MM.1S (cell line): Measurements from ENCODE around the gene ZNF791.

ENCODE experiments used
- DNase-seq: peaks from one replicate; pipeline ENCODE4 v3.0.0-alpha.2; 2015
- H2AFZ ChIP-seq: fragments of 300-600 bp; sonication (generic); 2 replicates; pipeline ENCODE4 v1.6.0; 2016; ENCODE audit warnings: antibody characterized with exemption, low read length
- H3F3A ChIP-seq: fragments of 300-600 bp; sonication (generic); 2 replicates; pipeline ENCODE4 v1.6.1; 2016; ENCODE audit warnings: mild to moderate bottlenecking, antibody characterized with exemption, low read length, moderate library complexity, mixed read lengths; ENCODE audit not compliant: insufficient read depth
- H3K27ac ChIP-seq: fragments of 300-600 bp; sonication (generic); 2 replicates; pipeline ENCODE4 v1.5.1; 2016; ENCODE audit warnings: mild to moderate bottlenecking, low read length
- H3K27me3 ChIP-seq: fragments of 300-600 bp; sonication (generic); replicated peaks from 2 replicates; pipeline ENCODE4 v1.6.0; 2016; ENCODE audit warnings: low read length; ENCODE audit not compliant: insufficient read depth
- H3K36me3 ChIP-seq: fragments of 300-600 bp; sonication (generic); replicated peaks from 2 replicates; pipeline ENCODE4 v1.6.1; 2016; ENCODE audit warnings: mild to moderate bottlenecking, low read length, mixed read lengths; ENCODE audit not compliant: insufficient read depth
- H3K4me1 ChIP-seq: fragments of 300-600 bp; sonication (generic); 2 replicates; pipeline ENCODE4 v1.6.1; 2016; ENCODE audit warnings: low read length, mixed read lengths
- H3K4me2 ChIP-seq: fragments of 300-600 bp; sonication (generic); 2 replicates; pipeline ENCODE4 v1.6.0; 2016; ENCODE audit warnings: low read depth, low read length
- H3K4me3 ChIP-seq: fragments of 300-600 bp; sonication (generic); 2 replicates; pipeline ENCODE4 v1.5.1; 2016; ENCODE audit warnings: low read length, mixed read lengths
- H3K79me2 ChIP-seq: fragments of 300-600 bp; sonication (generic); 2 replicates; pipeline ENCODE4 v1.6.1; 2016; ENCODE audit warnings: mixed run types, low read length, mixed read lengths
- H3K9ac ChIP-seq: fragments of 300-600 bp; sonication (generic); 2 replicates; pipeline ENCODE4 v1.6.1; 2016; ENCODE audit warnings: low read length, mixed read lengths
- H3K9me2 ChIP-seq: fragments of 300-600 bp; sonication (generic); replicated peaks from 2 replicates; pipeline ENCODE4 v1.6.1; 2016; ENCODE audit warnings: mild to moderate bottlenecking, low read length, mixed read lengths; ENCODE audit not compliant: insufficient read depth
- H3K9me3 ChIP-seq: fragments of 300-600 bp; sonication (generic); replicated peaks from 2 replicates; pipeline ENCODE4 v1.6.1; 2016; ENCODE audit warnings: mild to moderate bottlenecking, low read length, mixed read lengths; ENCODE audit not compliant: insufficient read depth
- H4K20me1 ChIP-seq: fragments of 300-600 bp; sonication (generic); 2 replicates; pipeline ENCODE4 v1.6.1; 2016; ENCODE audit warnings: mild to moderate bottlenecking, low read length, moderate library complexity, mixed read lengths; ENCODE audit not compliant: insufficient read depth
- EZH2 ChIP-seq: fragments of 300-600 bp; sonication (generic); optimal IDR thresholded peaks from 2 replicates; pipeline ENCODE3; 2017; ENCODE audit warnings: low read depth, mild to moderate bottlenecking, antibody characterized with exemption, low read length, mixed read lengths
- EZH2phosphoT487 ChIP-seq: fragments of 300-600 bp; sonication (generic); IDR thresholded peaks from 2 replicates; pipeline ENCODE4 v1.6.1; 2018; ENCODE audit warnings: antibody characterized with exemption, low read length
- TF ChIP-seq, protein P1 (sequence below): fragments of 300-600 bp; sonication (generic); IDR thresholded peaks from 2 replicates; pipeline ENCODE4 v1.5.1; 2016; ENCODE audit warnings: antibody characterized with exemption, low read length, mixed read lengths

Gene ZNF791

DNA sequence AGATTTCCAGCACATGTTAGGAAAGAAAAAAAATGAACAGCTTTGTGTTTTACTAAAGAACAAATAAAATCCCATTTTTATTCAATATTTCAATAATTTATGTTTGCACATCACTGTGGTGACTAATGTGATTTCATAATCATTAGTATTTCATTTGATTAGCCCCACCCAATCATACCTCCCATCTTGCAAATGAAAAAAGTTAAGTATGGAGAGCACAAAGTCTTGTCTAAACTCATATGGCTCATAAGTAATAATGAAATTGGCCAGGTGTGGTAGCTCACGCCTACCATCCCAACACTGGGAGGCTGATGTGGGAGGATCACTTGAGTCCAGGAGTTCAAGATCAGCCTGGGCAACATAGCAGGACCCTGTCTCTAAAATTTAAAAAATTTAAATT is 3.9 kb upstream of the ZNF791 start:
- Histone ChIP-seq H3K9ac (no peak overlapping the region), H3K4me2 (no peak overlapping the region), H3K9me3 (no peaks in the 10 kb centered on the region), H3K79me2 (peaks cover 61% of the 10 kb centered on the region), H4K20me1 (no peaks in the 10 kb centered on the region), H3K27me3 (no peaks in the 10 kb centered on the region), H3K4me1 (peaks cover 26% of the 10 kb centered on the region; the same call in 1 of the 2 replicates), H3K27ac (no peak overlapping the region), H3K9me2 (no peaks in the 10 kb centered on the region), H3K4me3 (no peak overlapping the region), H3F3A (peaks cover 19% of the 10 kb centered on the region), H2AFZ (no peak overlapping the region), H3K36me3 (no peaks in the 10 kb centered on the region)
- no peak for DNase-seq
- TF ChIP-seq EZH2 (no peak), EZH2phosphoT487 (no peak)
- TF ChIP-seq, protein P1, sequence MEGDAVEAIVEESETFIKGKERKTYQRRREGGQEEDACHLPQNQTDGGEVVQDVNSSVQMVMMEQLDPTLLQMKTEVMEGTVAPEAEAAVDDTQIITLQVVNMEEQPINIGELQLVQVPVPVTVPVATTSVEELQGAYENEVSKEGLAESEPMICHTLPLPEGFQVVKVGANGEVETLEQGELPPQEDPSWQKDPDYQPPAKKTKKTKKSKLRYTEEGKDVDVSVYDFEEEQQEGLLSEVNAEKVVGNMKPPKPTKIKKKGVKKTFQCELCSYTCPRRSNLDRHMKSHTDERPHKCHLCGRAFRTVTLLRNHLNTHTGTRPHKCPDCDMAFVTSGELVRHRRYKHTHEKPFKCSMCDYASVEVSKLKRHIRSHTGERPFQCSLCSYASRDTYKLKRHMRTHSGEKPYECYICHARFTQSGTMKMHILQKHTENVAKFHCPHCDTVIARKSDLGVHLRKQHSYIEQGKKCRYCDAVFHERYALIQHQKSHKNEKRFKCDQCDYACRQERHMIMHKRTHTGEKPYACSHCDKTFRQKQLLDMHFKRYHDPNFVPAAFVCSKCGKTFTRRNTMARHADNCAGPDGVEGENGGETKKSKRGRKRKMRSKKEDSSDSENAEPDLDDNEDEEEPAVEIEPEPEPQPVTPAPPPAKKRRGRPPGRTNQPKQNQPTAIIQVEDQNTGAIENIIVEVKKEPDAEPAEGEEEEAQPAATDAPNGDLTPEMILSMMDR: no peak

DNA sequence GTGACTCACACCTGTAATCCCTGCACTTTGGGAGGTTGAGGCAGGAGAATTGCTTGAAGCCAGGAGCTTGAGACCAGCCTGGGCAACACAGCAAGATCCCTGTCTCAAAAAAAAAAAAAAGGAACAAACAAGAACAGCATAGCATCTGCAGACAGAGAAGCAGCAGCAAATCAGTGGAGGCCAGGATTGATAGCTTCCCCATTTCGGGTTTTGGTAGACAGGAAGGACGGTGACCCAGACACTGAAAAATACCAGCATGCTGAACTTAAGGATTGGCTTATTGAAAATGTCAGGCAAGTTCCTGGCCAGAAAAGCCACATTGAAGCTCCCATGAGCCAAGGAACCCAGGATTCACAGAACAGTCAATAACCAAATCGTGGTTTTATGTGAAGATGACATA is 3.1 kb upstream of the ZNF791 start:
- Histone ChIP-seq H3K9me3 (no peaks in the 10 kb centered on the region), H3K9me2 (no peaks in the 10 kb centered on the region), H3K9ac (no peak overlapping the region), H3K27ac (no peak overlapping the region), H3K4me2 (no peak overlapping the region), H3F3A (peaks cover 27% of the 10 kb centered on the region), H3K4me1 (peaks cover 26% of the 10 kb centered on the region; the same call in 1 of the 2 replicates), H3K79me2 (peaks cover 60% of the 10 kb centered on the region), H2AFZ (no peak overlapping the region), H4K20me1 (no peaks in the 10 kb centered on the region), H3K36me3 (no peaks in the 10 kb centered on the region), H3K27me3 (no peaks in the 10 kb centered on the region), H3K4me3 (no peak overlapping the region)
- no peak for DNase-seq
- TF ChIP-seq EZH2: no peak
- no peak for TF ChIP-seq EZH2phosphoT487
- TF ChIP-seq, protein P1: no peak

DNA sequence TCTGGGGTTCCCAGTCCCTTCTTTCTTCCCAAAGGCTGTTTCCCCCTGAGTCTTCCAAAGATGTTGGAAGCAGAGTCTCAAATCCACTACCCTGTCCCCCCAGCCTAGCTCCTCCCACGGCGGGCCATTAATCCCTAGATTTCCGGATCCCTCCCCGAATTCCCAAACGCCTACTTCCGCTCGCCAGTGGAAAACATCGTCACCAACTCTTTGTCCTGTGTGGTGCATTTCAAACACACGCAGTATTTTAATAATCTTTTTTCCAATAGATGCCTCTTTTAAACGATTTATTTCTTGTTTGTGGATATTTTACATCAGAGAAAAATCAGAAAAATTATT is 610 bp downstream of the ZNF791 start:
- H3K4me2 ChIP-seq: peak overlapping the region; percentile 88
- peaks cover 29% of the 10 kb centered on the region for H3F3A ChIP-seq
- H3K27me3 ChIP-seq: no peaks in the 10 kb centered on the region
- H2AFZ ChIP-seq: no peak overlapping the region
- peak overlapping the region; percentile 85 for H3K4me3 ChIP-seq
- no peaks in the 10 kb centered on the region for H4K20me1 ChIP-seq
- no peaks in the 10 kb centered on the region for H3K9me3 ChIP-seq
- peaks cover 17% of the 10 kb centered on the region; the same call in 1 of the 2 replicates for H3K4me1 ChIP-seq
- H3K9me2 ChIP-seq: no peaks in the 10 kb centered on the region
- 0 out of 2 replicates have a peak, but pooled peaks cover 6% of the 10 kb centered on the region for H3K36me3 ChIP-seq
- TF ChIP-seq, protein P1: no peak
- TF ChIP-seq EZH2phosphoT487 (no peak), EZH2 (no peak)
- no peak for DNase-seq
- peak overlapping the region; percentile 84 for H3K27ac ChIP-seq
- peak overlapping the region; percentile 98 for H3K9ac ChIP-seq
- H3K79me2 ChIP-seq: peaks cover 66% of the 10 kb centered on the region
